Kidney epithelial cell (primary cell): ENCODE results near the gene SLFN13. TPM values are rescaled to one million over a fixed set of nuclear protein-coding genes. Genes with fewer than 3 reads are reported as not detected.

Experiments
- DNase-seq: peaks from one replicate; pipeline ENCODE4 v3.0.0-alpha.2; 2010; ENCODE audit warnings: low read depth
- H3K27me3 ChIP-seq: 2 replicates; pipeline ENCODE4 v1.6.0; 2011; ENCODE audit warnings: low read length; ENCODE audit not compliant: control insufficient read depth, insufficient read depth
- H3K36me3 ChIP-seq: 2 replicates; pipeline ENCODE4 v1.5.1; 2011; ENCODE audit warnings: low read length; ENCODE audit not compliant: control insufficient read depth, insufficient read depth
- H3K4me3 ChIP-seq: 2 replicates; pipeline ENCODE4 v1.5.1; 2011; ENCODE audit warnings: low read depth, mild to moderate bottlenecking, control low read depth, low read length
- total RNA-seq: library from RNA; depleted of rRNA; stranded (reverse); fragments of >200 nt; gene quantifications from 2 replicates; pipeline ENCODE4 v1.2.3, GENCODE V29; 2015
- TF ChIP-seq, protein P1 (sequence below): IDR thresholded peaks from 2 replicates; pipeline ENCODE4 v1.5.1; 2011; ENCODE audit warnings: mild to moderate bottlenecking, moderate library complexity, low read length, control low read depth, inconsistent platforms; ENCODE audit not compliant: insufficient read depth, poor library complexity, severe bottlenecking

The SLFN13 gene
- total RNA-seq, 1 donor from 2014 or later = 2.3 TPM

DNA sequence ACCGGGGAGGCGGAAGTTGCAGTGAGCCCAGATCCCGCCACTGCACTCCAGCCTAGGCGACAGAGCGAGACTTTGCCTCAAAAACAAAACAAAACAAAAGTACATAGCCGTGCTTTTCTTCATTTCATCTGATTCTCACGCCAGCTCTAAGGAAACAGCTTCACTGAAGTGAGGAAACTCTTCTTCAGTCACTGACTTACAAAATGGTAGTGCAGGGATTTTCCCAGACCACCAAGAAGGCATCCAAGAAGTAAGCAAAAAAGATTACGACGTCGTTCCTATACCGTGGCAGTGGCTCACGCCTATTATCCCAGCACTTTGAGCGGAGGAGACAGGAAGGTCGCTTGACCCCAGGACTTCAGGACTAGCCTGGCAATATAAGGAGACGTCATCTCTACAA lies 40.4 kb upstream of the SLFN13 start:
- H3K4me3 ChIP-seq = no peak overlapping the region
- DNase-seq = no peak
- H3K27me3 ChIP-seq = peaks cover 70% of the 10 kb centered on the region
- TF ChIP-seq, protein P1, sequence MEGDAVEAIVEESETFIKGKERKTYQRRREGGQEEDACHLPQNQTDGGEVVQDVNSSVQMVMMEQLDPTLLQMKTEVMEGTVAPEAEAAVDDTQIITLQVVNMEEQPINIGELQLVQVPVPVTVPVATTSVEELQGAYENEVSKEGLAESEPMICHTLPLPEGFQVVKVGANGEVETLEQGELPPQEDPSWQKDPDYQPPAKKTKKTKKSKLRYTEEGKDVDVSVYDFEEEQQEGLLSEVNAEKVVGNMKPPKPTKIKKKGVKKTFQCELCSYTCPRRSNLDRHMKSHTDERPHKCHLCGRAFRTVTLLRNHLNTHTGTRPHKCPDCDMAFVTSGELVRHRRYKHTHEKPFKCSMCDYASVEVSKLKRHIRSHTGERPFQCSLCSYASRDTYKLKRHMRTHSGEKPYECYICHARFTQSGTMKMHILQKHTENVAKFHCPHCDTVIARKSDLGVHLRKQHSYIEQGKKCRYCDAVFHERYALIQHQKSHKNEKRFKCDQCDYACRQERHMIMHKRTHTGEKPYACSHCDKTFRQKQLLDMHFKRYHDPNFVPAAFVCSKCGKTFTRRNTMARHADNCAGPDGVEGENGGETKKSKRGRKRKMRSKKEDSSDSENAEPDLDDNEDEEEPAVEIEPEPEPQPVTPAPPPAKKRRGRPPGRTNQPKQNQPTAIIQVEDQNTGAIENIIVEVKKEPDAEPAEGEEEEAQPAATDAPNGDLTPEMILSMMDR = no peak
- H3K36me3 ChIP-seq = no peaks in the 10 kb centered on the region

DNA sequence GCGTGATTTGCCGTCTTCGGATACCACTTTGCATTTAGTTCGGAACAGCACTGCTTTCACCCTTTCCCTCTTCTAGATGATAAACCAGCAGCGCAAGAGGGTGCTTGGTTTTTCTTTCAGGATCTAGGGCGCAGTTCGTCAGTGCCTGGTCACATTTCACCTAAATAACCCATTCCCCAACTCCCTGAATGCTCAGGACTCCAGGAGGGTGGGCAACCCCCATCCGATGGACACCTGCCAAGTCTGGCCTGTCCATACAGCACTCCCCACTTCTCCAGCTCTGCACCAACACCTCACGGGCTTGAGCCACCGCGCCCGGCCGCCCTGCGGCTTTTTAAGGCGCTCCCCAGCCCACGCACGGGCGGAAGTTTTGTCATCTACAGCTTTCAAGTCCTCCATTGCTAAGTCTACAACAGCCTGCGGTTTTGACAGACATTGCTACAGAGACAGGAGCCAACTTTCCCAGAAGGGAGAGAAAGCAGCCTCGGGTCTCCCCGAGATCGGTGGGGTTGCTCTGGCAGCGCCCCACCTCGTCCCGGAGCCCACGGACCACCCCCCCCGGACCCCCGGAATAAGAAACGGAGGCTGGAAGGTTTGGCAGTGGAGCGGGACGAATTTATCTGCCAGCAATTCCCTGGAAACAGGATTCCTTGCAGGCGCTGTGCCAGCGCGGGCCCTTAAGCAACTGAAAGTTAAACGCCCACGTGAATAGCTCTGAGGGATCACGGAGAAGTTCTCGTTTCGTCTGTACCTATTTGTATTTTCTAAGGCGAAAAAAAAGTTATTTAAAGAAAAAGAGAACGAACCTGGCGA lies 38.6 kb upstream of the SLFN13 start:
- no peaks in the 10 kb centered on the region for H3K36me3 ChIP-seq
- H3K27me3 ChIP-seq = peaks cover 65% of the 10 kb centered on the region
- TF ChIP-seq, protein P1 = no peak
- peak; percentile 18 for DNase-seq
- H3K4me3 ChIP-seq = peak overlapping the region; percentile 26

DNA sequence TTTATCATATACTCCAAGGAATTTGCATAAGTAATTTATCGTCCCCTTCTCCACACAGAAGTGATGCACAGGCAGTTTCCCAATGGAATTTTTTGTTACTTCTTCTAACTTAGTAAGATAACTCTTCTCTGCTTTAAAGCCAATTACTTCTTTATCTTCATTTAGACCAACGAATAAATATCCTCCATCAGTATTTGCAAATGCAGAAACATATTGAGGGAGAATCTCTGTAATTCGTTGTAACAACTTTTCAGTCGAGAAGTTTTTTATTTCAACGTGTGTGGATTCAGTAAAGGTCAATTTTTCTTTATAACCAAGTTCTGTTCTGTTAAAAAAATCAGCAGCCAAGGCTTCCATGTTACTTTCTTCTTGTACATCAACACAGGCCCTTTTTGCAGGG lies 30.7 kb upstream of the SLFN13 start:
- TF ChIP-seq, protein P1 = no peak
- no peak for DNase-seq
- Histone ChIP-seq H3K4me3 (no peak overlapping the region), H3K36me3 (no peaks in the 10 kb centered on the region), H3K27me3 (peaks cover 7% of the 10 kb centered on the region)

DNA sequence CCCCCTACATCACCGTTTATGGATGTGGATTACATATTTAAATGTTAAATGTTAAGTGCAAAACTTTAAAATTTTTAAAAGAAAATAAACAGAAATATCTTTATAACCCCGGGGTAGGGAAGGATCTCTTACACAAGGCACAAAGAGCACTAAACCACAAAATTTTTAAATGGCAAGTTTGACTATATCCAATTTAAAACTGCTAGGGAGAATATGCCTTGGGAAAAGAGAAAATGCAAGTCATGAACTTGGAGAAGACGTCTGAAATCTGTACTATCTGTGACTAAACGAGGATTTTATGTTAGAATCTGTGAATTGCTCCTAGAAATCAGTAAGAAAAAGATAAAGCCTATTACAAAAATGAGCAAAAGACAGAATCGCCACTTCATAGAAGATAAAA lies 28.7 kb upstream of the SLFN13 start:
- no peak for DNase-seq
- H3K4me3 ChIP-seq = no peak overlapping the region
- TF ChIP-seq, protein P1 = no peak
- no peaks in the 10 kb centered on the region for H3K36me3 ChIP-seq
- peaks cover under 1% of the 10 kb centered on the region for H3K27me3 ChIP-seq

DNA sequence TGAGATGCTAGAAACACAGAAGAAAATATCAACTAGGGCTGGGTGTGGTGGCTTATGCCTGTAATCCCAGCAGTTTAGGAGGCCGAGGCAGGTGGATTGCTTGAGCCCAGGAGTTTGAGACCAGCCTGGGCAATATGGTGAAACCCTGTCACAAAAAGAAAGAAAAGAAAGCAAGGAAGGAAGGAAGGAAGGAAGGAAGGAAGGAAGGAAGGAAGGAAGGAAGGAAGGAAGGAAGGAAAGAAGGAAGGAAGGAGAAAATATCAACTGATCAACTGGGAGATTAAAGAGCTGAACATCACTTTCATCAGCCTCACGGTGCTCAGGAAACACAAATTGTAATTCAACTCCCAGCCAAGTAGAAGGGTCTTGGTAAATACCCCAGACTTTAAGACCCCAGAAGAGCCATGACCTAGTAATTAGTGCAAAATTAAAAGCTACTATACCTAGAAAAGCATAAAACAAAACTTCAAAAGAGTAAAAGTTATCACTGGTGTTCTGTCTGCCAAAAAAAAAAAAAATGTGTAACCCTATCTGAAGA lies 27.8 kb upstream of the SLFN13 start:
- H3K27me3 ChIP-seq = no peaks in the 10 kb centered on the region
- H3K4me3 ChIP-seq = no peak overlapping the region
- no peak for DNase-seq
- H3K36me3 ChIP-seq = no peaks in the 10 kb centered on the region
- TF ChIP-seq, protein P1 = no peak
